A204.1 (cell line): ENCODE data around the gene LRRK1.

ENCODE experiments used
- FAIRE-seq: peaks from 2 replicates; lab custom pipeline; 2012; peaks lifted over from hg19 to GRCh38; lab: Jason Lieb, UNC

The LRRK1 gene

DNA sequence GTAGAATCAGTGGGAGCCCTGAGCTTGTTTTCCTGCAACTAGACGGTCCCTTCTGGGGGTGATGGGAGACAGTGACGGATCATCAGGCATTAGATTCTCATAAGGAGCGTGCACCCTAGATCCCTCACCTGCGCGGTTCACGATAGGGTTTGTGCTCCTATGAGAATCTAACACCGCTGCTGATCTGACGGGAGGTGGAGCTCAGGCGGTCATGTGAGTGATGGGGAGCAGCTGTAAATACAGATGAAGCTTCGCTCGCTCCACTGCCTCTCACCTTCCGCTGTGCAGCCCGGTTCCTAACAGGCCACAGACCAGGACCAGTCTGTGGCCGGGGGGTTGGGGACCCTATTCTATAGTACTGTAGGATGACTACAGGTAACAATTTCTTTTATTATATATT, 178.0 kb downstream of the LRRK1 start:
- no peak for FAIRE-seq

DNA sequence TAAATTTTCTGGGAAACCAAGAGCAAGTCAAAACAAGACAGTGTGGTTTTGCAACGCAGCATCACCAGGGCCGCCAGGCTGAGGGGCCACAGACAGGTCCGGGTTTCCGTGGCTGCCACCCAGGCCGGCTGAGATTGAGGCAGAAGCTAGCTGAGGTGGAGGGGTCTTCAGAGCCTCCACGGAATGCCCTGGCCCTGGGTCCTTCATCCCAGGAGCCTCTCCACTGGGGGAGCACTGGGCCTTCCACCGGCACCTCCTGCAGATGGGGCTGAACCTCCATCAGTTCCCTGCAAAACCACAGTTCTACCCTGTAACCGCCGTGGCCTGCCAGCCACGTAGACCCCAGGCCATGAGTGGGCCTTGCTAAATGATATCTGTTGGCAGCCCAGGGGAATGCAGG, 180.0 kb downstream of the LRRK1 start:
- no peak for FAIRE-seq

- no peak for FAIRE-seq
These were observed 181.0 kb downstream of the LRRK1 start for GRCh38 chr15:101100118-101100517.

GRCh38 chr15:101100593-101101442, 181.7 kb downstream of the LRRK1 start:
- no peak for FAIRE-seq

- no peak for FAIRE-seq
These were observed 182.5 kb downstream of the LRRK1 start for GRCh38 chr15:101101676-101102075.

- no peak for FAIRE-seq
These were observed 183.6 kb downstream of the LRRK1 start for GRCh38 chr15:101102746-101103145.

GRCh38 chr15:101103598-101103997, 184.4 kb downstream of the LRRK1 start:
- FAIRE-seq, result no peak

GRCh38 chr15:101104141-101104540, 185.0 kb downstream of the LRRK1 start:
- FAIRE-seq, result no peak

DNA sequence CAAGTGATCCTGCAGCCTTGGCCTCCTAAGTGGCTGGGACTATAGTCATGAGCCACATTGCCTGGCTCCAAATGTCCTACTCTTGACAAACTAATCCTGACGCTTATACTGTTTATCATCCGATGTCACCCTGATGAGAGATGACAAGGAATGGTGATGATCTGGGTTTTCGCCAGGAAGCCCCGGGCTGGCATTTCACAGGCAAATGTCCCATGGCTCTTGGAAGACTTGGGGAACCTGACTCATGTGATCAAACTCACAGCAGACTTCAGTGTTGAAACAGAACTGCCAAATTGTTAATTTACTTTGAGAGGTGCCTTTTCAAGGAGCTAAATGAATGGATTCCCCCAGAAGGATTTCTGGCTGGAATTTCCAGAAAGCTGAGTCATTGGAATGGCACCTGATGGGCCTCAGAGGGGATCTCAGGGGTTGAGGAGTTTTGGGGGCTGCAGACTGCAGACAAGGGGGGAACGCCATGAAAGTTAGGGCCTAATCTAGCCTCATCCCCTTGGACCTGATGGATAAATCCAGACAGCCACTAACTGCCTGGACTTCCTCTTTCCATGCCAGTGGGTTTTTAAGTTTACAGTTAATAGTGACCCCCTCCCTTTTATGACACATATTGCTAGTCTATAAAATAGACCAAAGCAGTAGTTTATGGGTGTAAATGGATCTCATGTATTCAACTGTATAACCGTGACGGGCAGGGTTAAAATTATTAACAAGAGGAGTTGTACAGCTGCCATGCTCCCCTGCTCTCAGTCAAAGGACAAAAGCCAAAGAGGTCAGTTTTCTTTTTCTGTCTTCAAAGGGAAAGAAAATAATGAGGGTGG, 186.1 kb downstream of the LRRK1 start:
- FAIRE-seq, result no peak

- no peak for FAIRE-seq
These were observed 187.9 kb downstream of the LRRK1 start for GRCh38 chr15:101107101-101107500.

GRCh38 chr15:101107625-101108460, 188.7 kb downstream of the LRRK1 start:
- FAIRE-seq, result no peak

DNA sequence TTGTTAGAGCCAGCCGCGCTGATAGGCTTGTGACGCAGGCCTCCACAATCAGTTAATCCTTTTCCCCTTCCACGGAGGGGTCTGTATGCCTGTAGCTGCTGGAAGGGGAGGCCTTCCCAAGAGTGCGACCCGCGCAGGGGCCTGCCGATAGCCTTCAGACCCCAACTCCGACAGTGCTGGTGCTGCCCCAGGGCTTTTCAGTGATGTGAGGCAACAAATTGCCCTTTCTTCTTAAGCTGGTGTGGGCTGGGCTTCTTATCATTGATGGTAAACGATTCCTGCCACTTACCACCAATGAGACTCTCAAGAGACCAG, 189.3 kb downstream of the LRRK1 start:
- FAIRE-seq, result no peak

DNA sequence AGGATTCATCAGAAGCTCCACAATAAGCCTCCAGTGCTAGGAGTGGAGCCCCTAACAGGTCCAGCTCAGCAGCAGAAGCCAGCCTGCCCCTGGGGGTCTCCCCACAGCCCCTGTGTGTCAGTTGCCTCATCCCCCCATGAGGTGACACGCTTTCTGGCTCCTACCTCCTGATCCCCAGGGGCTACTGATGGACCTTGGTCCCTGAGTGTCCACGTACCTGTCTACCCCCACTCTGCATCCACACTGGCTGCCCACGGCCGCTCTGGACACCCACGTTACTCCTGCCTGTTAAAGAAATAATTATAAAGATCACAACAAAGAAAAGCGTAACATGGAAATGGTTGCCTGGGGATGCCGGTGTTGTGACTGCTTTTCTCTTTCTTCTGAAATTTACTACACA, 189.6 kb downstream of the LRRK1 start:
- FAIRE-seq, result no peak

DNA sequence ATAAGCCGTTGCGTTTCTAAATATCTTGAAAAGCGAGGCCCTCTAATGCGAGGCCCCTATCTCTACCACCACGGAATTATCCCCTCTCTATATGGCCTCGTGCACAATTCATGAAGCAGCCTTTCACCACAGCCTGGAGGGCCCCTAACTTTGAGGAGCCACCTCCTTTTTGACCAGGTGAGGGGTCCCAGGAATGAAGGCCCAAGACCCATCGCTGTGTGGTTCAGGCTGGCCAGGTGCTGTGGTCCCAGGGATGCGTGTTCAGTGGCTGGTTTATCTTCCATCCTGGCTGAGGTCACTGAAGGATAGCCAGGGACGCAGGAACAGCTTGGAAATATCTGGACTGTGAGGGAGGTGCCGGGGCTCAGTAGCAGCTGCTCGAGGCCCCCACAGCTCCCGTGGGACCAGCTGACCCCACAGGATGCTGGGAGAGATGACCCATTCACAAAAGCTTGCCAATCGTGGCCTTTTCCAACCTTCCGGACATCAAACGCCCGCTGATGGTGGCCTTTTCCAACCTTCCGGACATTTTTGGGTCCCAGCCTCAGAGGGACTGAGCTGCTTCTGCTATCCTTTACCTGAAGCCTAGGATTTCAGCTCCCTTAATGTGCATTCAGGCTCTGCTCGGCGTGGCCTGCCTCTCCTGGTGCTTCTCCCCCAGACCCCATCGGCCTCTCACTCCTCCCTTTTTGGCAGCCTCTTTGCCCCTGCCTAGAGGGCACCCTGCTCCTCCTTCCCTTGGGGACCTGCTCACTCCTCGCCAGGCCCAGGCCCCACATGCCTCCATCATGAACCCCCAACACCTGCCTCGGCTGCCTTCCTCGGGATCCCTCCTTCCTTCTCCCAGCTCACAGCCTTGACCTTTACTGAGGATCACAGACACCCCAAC, 191.8 kb downstream of the LRRK1 start:
- no peak for FAIRE-seq

- no peak for FAIRE-seq
These were observed 192.6 kb downstream of the LRRK1 start for GRCh38 chr15:101111570-101112262.

GRCh38 chr15:101112336-101113113, 193.4 kb downstream of the LRRK1 start:
- FAIRE-seq, result no peak

- FAIRE-seq, result no peak
These were observed 194.2 kb downstream of the LRRK1 start for GRCh38 chr15:101113114-101114005.

GRCh38 chr15:101114166-101114565, 195.0 kb downstream of the LRRK1 start:
- no peak for FAIRE-seq

DNA sequence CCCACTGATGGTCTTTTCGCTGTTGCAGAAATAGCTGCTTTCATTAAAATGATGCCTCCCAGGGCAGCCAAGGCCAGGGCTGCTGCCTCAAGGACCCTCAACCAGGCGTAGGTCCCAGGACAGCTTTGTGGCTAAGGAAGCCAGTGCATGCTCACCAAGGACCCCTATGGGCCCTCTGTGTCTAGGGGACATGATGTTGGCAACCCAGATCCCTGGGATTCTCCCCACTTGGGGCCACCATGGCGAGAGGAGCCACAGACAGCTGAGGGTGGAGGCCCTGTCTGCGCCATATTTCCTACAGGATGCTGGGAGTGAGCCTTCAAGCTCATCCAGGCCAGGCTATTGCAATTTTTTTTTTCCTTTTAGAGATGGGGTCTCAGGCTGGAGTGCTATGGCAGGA, 195.5 kb downstream of the LRRK1 start:
- FAIRE-seq, result no peak
